ENCODE data around the gene PCDHA1. TPM values are rescaled to one million over a fixed set of nuclear protein-coding genes. Genes with fewer than 3 reads are reported as not detected.
"Not testable (repeated sequence)": the region's sequence is repeated elsewhere in the genome, so short reads cannot be mapped to it uniquely, and the experiment has no call there.

PCDHA1 gene
- total RNA-seq, 3 donors from 2014 or later (not counting 1 experiment from before 2014, with no cell fraction given): not detected

- Histone ChIP-seq H3K27me3 (ENCODE audit: control insufficient read depth, insufficient read depth, low read length) (peaks cover 14% of the 10 kb centered on the region), H3K4me1 (ENCODE audit: control insufficient read depth, insufficient read depth, low read length) (no peaks in the 10 kb centered on the region), H3K27ac (ENCODE audit: low read length) (no peak within 1 kb of the TSS), H3K36me3 (ENCODE audit: control insufficient read depth, insufficient read depth, low read length) (no peaks in the 10 kb centered on the region), H3K9me3 (ENCODE audit: control insufficient read depth, insufficient read depth, low read length) (peaks cover 19% of the 10 kb centered on the region), H3K4me3 (ENCODE audit: low read length) (no peak within 1 kb of the TSS)
- peaks cover 13% of the 10 kb centered on the region for H3K36me3 Mint-ChIP-seq
- 33% methylated on average over 23 of the region's 27 CpGs for WGBS (ENCODE audit: insufficient coverage)
- H3K4me1 Mint-ChIP-seq: no peaks in the 10 kb centered on the region
- intact Hi-C loops (cut with micrococcal nuclease): no loop called here
- ATAC-seq (no peak), DNase-seq (no peak)
- no peak within 1 kb of the TSS for H3K4me3 Mint-ChIP-seq
- H3K27me3 Mint-ChIP-seq (ENCODE audit: low read depth in 2 of 2): peaks cover 16 to 23% of the 10 kb centered on the region in 2 donors
- TF ChIP-seq, protein P1, sequence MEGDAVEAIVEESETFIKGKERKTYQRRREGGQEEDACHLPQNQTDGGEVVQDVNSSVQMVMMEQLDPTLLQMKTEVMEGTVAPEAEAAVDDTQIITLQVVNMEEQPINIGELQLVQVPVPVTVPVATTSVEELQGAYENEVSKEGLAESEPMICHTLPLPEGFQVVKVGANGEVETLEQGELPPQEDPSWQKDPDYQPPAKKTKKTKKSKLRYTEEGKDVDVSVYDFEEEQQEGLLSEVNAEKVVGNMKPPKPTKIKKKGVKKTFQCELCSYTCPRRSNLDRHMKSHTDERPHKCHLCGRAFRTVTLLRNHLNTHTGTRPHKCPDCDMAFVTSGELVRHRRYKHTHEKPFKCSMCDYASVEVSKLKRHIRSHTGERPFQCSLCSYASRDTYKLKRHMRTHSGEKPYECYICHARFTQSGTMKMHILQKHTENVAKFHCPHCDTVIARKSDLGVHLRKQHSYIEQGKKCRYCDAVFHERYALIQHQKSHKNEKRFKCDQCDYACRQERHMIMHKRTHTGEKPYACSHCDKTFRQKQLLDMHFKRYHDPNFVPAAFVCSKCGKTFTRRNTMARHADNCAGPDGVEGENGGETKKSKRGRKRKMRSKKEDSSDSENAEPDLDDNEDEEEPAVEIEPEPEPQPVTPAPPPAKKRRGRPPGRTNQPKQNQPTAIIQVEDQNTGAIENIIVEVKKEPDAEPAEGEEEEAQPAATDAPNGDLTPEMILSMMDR (IDR thresholded peaks at IDR 0.05): no peak
- peaks cover 5 to 16% of the 10 kb centered on the region in 2 donors for H3K9me3 Mint-ChIP-seq
- H3K27ac Mint-ChIP-seq: no peak within 1 kb of the TSS
Measured at GRCh38 chr5:140827704-140828361, 41.9 kb downstream of the PCDHA1 start, which contains the start of gene PCDHA6. PCDHA6 (plus strand) TSS chr5:140827960; CDS start chr5:140828092, 132 bp downstream.

GRCh38 chr5:140828362-140828737, 42.4 kb downstream of the PCDHA1 start:
- H3K36me3 Mint-ChIP-seq: peaks cover 15% of the 10 kb centered on the region
- no peaks in the 10 kb centered on the region for H3K4me1 Mint-ChIP-seq
- DNase-seq (no peak), ATAC-seq (no peak)
- Histone ChIP-seq H3K4me1 (ENCODE audit: control insufficient read depth, insufficient read depth, low read length) (no peaks in the 10 kb centered on the region), H3K27ac (ENCODE audit: low read length) (no peak overlapping the region), H3K36me3 (ENCODE audit: control insufficient read depth, insufficient read depth, low read length) (no peaks in the 10 kb centered on the region), H3K4me3 (ENCODE audit: low read length) (no peak overlapping the region), H3K9me3 (ENCODE audit: control insufficient read depth, insufficient read depth, low read length) (peaks cover 16% of the 10 kb centered on the region), H3K27me3 (ENCODE audit: control insufficient read depth, insufficient read depth, low read length) (peaks cover 17% of the 10 kb centered on the region)
- no peak overlapping the region for H3K27ac Mint-ChIP-seq
- 27% methylated on average over 13 of the region's 18 CpGs for WGBS (ENCODE audit: insufficient coverage)
- peaks cover 8 to 18% of the 10 kb centered on the region in 2 donors for H3K9me3 Mint-ChIP-seq
- peaks cover 18 to 27% of the 10 kb centered on the region in 2 donors for H3K27me3 Mint-ChIP-seq (ENCODE audit: low read depth in 2 of 2)
- H3K4me3 Mint-ChIP-seq: no peak overlapping the region
- intact Hi-C loops (cut with micrococcal nuclease): no loop called here
- TF ChIP-seq, protein P1 (IDR thresholded peaks at IDR 0.05): no peak

GRCh38 chr5:140829511-140830501, 43.9 kb downstream of the PCDHA1 start:
- H3K4me1 Mint-ChIP-seq; H3K4me3 ChIP-seq (ENCODE audit: low read length); H3K9me3 ChIP-seq (ENCODE audit: control insufficient read depth, insufficient read depth, low read length); H3K36me3 ChIP-seq (ENCODE audit: control insufficient read depth, insufficient read depth, low read length); H3K27ac Mint-ChIP-seq; H3K4me1 ChIP-seq (ENCODE audit: control insufficient read depth, insufficient read depth, low read length); H3K4me3 Mint-ChIP-seq; ATAC-seq; H3K27ac ChIP-seq (ENCODE audit: low read length); DNase-seq; intact Hi-C loops (cut with micrococcal nuclease): not testable (repeated sequence)
- peaks cover 15% of the 10 kb centered on the region for H3K27me3 ChIP-seq (ENCODE audit: control insufficient read depth, insufficient read depth, low read length)
- H3K9me3 Mint-ChIP-seq: peaks cover 9 to 21% of the 10 kb centered on the region in 2 donors
- 57% methylated on average over 106 of the region's 106 CpGs for WGBS (ENCODE audit: insufficient coverage)
- H3K36me3 Mint-ChIP-seq: peaks cover 15% of the 10 kb centered on the region
- peaks cover 22 to 27% of the 10 kb centered on the region in 2 donors for H3K27me3 Mint-ChIP-seq (ENCODE audit: low read depth in 2 of 2)

DNA sequence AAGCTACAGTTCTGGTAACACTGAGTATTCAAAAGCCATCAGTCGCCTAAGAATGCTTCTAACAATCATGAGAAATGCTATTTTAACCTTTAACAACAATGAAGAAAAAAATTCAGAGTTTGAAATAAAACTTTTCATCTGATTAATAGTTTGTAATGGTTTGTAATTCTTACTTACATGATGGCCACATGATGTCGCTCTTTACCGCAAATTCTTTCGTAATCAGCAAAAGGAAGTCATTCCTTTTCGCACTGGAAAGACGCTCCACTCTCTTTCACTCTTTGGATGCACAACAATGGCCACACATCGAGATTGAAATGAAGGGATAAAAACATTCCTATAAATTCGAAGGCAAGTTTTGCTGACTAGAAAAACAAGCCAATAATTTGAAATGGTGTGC, 48.1 kb downstream of the PCDHA1 start, which contains the start of gene PCDHA7:
TSS of gene PCDHA7 (plus strand) at position 277 of the 400 bp plus-strand sequence. CDS start at position 392, 115 bp downstream.
- Histone ChIP-seq H3K27ac (ENCODE audit: low read length) (no peak within 1 kb of the TSS), H3K4me1 (ENCODE audit: control insufficient read depth, insufficient read depth, low read length) (no peaks in the 10 kb centered on the region), H3K4me3 (ENCODE audit: low read length) (no peak within 1 kb of the TSS), H3K27me3 (ENCODE audit: control insufficient read depth, insufficient read depth, low read length) (peaks cover 11% of the 10 kb centered on the region), H3K36me3 (ENCODE audit: control insufficient read depth, insufficient read depth, low read length) (no peaks in the 10 kb centered on the region), H3K9me3 (ENCODE audit: control insufficient read depth, insufficient read depth, low read length) (peaks cover 10% of the 10 kb centered on the region)
- no peaks in the 10 kb centered on the region for H3K4me1 Mint-ChIP-seq
- peaks cover 8 to 15% of the 10 kb centered on the region in 2 donors for H3K9me3 Mint-ChIP-seq
- intact Hi-C loops (cut with micrococcal nuclease): no loop called here
- 22% methylated on average over 7 of the region's 8 CpGs for WGBS (ENCODE audit: insufficient coverage)
- H3K27ac Mint-ChIP-seq: no peak within 1 kb of the TSS
- H3K36me3 Mint-ChIP-seq: peaks cover 8% of the 10 kb centered on the region
- H3K27me3 Mint-ChIP-seq (ENCODE audit: low read depth in 2 of 2): peaks cover 11 to 12% of the 10 kb centered on the region in 2 donors
- DNase-seq (no peak), ATAC-seq (no peak)
- no peak within 1 kb of the TSS for H3K4me3 Mint-ChIP-seq
- TF ChIP-seq, protein P1 (IDR thresholded peaks at IDR 0.05): no peak

- H3K27ac Mint-ChIP-seq; ATAC-seq; H3K4me1 ChIP-seq (ENCODE audit: control insufficient read depth, insufficient read depth, low read length); H3K36me3 ChIP-seq (ENCODE audit: control insufficient read depth, insufficient read depth, low read length); H3K9me3 ChIP-seq (ENCODE audit: control insufficient read depth, insufficient read depth, low read length); H3K4me1 Mint-ChIP-seq; H3K27ac ChIP-seq (ENCODE audit: low read length); DNase-seq; H3K4me3 Mint-ChIP-seq; H3K4me3 ChIP-seq (ENCODE audit: low read length); intact Hi-C loops (cut with micrococcal nuclease); H3K36me3 Mint-ChIP-seq: not testable (repeated sequence)
- Mint-ChIP-seq H3K9me3 (peaks cover 8 to 15% of the 10 kb centered on the region in 2 donors), H3K27me3 (ENCODE audit: low read depth in 2 of 2) (peaks cover 11 to 12% of the 10 kb centered on the region in 2 donors)
- H3K27me3 ChIP-seq (ENCODE audit: control insufficient read depth, insufficient read depth, low read length): peaks cover 11% of the 10 kb centered on the region
- WGBS (ENCODE audit: insufficient coverage): 37% methylated on average over 27 of the region's 38 CpGs
Measured at GRCh38 chr5:140834439-140835008, 48.6 kb downstream of the PCDHA1 start.
